PFSK-1 (cell line): ENCODE results near the gene NACC1.

Experiments
- FOXP2 ChIP-seq: optimal IDR thresholded peaks from 2 replicates; pipeline ENCODE3; 2011; ENCODE audit warnings: borderline replicate concordance, control low read depth, inconsistent platforms; ENCODE audit not compliant: insufficient read depth; ENCODE audit errors: extremely low read length, extremely low read depth
- POLR2AphosphoS5 ChIP-seq: IDR thresholded peaks from 2 replicates; pipeline ENCODE4 v1.6.1; 2012; ENCODE audit warnings: low read depth, mild to moderate bottlenecking, control low read depth, low read length, moderate library complexity
- SIN3A ChIP-seq: IDR thresholded peaks from 2 replicates; pipeline ENCODE4 v1.6.1; 2012; ENCODE audit warnings: mild to moderate bottlenecking, low read length, moderate library complexity, borderline replicate concordance; ENCODE audit not compliant: insufficient read depth
- TAF1 ChIP-seq: IDR thresholded peaks from 2 replicates; pipeline ENCODE4 v1.6.1; 2012; ENCODE audit warnings: low read length, control low read depth, borderline replicate concordance; ENCODE audit not compliant: insufficient read depth
- TF ChIP-seq, protein P1 (sequence below), 2 experiments: IDR thresholded peaks; 2 replicates each; pipeline versions ENCODE4 v1.6.1 to v1.8.0; 2011 to 2012; ENCODE audit warnings: low read depth in 2 of 2, low read length in 2 of 2, control low read depth in 1 of 2, inconsistent platforms in 1 of 2, mild to moderate bottlenecking in 1 of 2, moderate library complexity in 1 of 2; ENCODE audit not compliant: insufficient read depth in 1 of 2

Gene NACC1

DNA sequence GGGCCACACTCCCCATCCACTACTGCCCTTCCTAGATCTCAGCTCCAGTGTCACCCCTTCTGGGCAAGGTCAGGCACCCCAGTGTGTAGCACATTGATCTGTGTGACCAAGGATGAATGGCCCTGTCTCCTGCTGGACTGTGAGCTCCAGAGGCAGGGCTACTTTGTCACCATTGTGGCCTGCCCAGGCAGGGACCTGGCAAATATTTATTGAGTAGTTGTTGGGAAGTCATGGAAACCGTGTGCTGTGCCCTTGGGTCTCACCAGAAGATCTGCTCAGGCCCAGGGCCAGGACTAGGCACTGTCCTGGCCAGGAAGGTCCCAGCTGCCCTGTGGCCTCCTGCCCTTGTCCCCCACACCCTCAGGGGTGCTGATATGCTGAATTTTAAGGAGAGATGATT is 10.5 kb downstream of the NACC1 start:
- TF ChIP-seq, protein P1, sequence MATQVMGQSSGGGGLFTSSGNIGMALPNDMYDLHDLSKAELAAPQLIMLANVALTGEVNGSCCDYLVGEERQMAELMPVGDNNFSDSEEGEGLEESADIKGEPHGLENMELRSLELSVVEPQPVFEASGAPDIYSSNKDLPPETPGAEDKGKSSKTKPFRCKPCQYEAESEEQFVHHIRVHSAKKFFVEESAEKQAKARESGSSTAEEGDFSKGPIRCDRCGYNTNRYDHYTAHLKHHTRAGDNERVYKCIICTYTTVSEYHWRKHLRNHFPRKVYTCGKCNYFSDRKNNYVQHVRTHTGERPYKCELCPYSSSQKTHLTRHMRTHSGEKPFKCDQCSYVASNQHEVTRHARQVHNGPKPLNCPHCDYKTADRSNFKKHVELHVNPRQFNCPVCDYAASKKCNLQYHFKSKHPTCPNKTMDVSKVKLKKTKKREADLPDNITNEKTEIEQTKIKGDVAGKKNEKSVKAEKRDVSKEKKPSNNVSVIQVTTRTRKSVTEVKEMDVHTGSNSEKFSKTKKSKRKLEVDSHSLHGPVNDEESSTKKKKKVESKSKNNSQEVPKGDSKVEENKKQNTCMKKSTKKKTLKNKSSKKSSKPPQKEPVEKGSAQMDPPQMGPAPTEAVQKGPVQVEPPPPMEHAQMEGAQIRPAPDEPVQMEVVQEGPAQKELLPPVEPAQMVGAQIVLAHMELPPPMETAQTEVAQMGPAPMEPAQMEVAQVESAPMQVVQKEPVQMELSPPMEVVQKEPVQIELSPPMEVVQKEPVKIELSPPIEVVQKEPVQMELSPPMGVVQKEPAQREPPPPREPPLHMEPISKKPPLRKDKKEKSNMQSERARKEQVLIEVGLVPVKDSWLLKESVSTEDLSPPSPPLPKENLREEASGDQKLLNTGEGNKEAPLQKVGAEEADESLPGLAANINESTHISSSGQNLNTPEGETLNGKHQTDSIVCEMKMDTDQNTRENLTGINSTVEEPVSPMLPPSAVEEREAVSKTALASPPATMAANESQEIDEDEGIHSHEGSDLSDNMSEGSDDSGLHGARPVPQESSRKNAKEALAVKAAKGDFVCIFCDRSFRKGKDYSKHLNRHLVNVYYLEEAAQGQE (IDR thresholded peaks at IDR 0.05; ENCODE audit: insufficient read depth in 1 of 2, low read depth in 2 of 2, low read length in 2 of 2) = no peak
- TF ChIP-seq FOXP2 = no peak
- no peak for TF ChIP-seq POLR2AphosphoS5
- no peak for TF ChIP-seq TAF1
- TF ChIP-seq SIN3A = no peak

DNA sequence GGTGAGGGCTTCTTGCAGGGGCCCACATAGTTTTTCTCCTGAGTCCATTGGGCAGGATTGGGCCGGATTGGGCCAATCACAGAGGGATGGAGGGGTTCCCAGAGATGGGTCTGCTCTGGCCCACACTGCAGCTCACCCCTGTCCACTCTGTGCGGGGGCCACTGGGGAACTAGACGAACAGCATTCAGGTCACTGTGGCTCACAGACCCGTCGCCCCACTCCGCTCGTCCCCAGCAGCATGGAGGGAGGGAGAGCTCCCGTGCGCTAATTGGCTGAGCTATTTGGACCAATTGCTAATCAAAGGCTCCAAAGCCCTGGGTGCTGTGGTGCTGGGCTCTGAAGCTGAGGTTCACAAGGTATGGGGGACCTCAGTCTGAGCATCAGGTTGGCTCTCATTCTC is 11.3 kb downstream of the NACC1 start:
- TF ChIP-seq, protein P1 (IDR thresholded peaks at IDR 0.05; ENCODE audit: insufficient read depth in 1 of 2, low read depth in 2 of 2, low read length in 2 of 2) = no peak
- TF ChIP-seq TAF1 (no peak), POLR2AphosphoS5 (no peak), FOXP2 (no peak), SIN3A (no peak)

DNA sequence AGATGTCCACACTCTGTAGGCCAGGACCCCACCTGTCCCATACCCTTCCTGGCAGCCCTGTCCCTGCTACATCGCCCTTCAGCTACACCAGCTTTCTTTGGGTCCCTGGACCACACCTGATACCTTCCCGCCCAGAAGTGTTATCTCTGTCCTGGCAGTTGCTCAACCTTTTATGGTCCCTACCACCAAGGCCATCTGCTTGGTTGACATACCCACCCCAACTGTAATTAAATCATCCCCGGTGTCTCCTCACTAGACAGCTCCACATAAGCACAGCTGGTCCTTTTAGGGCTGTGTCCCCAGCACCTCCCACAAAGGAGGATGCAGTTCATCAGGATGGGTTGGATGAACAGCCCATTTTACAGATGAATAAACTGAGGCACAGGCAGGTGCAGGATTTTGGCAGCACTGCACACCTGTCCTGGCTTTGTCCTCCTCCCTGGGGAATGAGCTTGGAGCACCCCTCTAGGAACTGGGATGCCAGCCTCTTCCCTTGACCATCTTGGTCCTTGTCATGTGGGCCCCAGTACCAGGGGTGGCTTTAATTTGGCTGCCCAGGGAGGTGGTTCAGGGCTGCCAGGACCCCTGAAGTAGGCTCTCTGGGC is 12.9 kb downstream of the NACC1 start:
- TF ChIP-seq POLR2AphosphoS5 (no peak), SIN3A (no peak), FOXP2 (no peak), TAF1 (no peak)
- TF ChIP-seq, protein P1 (IDR thresholded peaks at IDR 0.05; ENCODE audit: insufficient read depth in 1 of 2, low read depth in 2 of 2, low read length in 2 of 2) = no peak

DNA sequence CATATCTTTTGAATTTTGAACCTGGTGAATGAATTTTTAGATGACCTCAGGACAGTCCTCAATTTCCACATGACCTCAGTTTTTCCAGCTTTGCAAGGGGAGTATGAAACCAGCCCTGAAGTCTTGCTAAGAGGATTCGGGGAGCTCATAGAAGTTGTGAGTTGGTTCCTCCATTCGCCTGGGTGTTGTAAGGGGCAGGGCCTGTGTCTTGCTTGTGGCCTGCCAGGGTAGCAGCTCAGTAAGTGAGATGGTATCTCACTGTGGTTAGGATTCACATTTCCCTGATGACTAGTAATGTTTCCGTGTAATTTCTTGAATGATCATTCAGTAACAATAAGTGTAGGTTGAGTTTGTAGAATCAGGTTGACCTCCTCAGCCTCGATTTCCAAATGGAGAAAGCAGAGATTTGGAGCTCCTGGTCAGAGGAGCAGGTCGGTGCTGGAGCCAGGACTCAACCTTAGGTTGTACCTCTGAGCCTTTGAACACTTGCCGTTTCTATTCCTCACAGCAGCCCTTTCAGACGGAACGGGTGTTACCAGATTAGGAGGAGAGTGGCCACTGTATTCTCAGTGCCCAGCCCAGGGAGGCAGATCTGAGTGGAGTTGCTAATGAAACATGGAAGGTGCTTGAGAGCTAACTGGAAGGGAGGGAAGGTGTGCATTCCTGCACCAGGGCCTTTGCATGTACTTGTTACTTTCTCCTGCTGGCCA is 14.6 kb downstream of the NACC1 start:
- TF ChIP-seq POLR2AphosphoS5 (no peak), TAF1 (no peak), SIN3A (no peak), FOXP2 (no peak)
- TF ChIP-seq, protein P1 (IDR thresholded peaks at IDR 0.05; ENCODE audit: insufficient read depth in 1 of 2, low read depth in 2 of 2, low read length in 2 of 2) = no peak
